Kidney (tissue), 14 donors: ENCODE data around the gene ZNRF3. TPM values are rescaled to one million over a fixed set of nuclear protein-coding genes. Genes with fewer than 3 reads are reported as not detected.

Experiments used
- DNase-seq, 5 donors: peaks; one replicate each; pipeline ENCODE4 v3.0.0-alpha.2; 2013 to 2020
- FAIRE-seq: peaks from 2 replicates; lab custom pipeline; 2012; peaks lifted over from hg19 to GRCh38; lab: Jason Lieb, UNC
- H3K27ac ChIP-seq, 2 donors: one replicate each; pipeline ENCODE4 v1.7.0; 2013; ENCODE audit warnings: low read depth in 2 of 2, low read length in 2 of 2, inconsistent platforms in 1 of 2
- H3K27me3 ChIP-seq: one replicate; pipeline ENCODE4 v1.7.1; 2013; ENCODE audit warnings: low read length, inconsistent platforms; ENCODE audit not compliant: control insufficient read depth, insufficient read depth
- H3K36me3 ChIP-seq, 3 donors: one replicate each; pipeline versions ENCODE4 v1.7.0 to v1.7.1; 2013; ENCODE audit warnings: low read length in 3 of 3, control low read depth in 1 of 3, inconsistent platforms in 1 of 3; ENCODE audit not compliant: insufficient read depth in 3 of 3, control insufficient read depth in 2 of 3
- H3K4me1 ChIP-seq, 3 donors: one replicate each; pipeline versions ENCODE4 v1.7.0 to v1.7.1; 2013; ENCODE audit warnings: low read length in 3 of 3, inconsistent platforms in 1 of 3, low read depth in 1 of 3; ENCODE audit not compliant: control insufficient read depth in 2 of 3, insufficient read depth in 2 of 3
- H3K4me3 ChIP-seq, 3 donors: one replicate each; pipeline versions ENCODE4 v1.7.0 to v1.8.1; 2013; ENCODE audit warnings: low read length in 3 of 3, control low read depth in 1 of 3, inconsistent platforms in 1 of 3
- H3K9ac ChIP-seq, 3 donors: one replicate each; pipeline versions ENCODE4 v1.7.0 to v1.7.1; 2013; ENCODE audit warnings: low read length in 3 of 3, control low read depth in 1 of 3, inconsistent platforms in 1 of 3
- H3K9me3 ChIP-seq, 3 donors: one replicate each; pipeline versions ENCODE4 v1.7.0 to v1.7.1; 2013; ENCODE audit warnings: low read length in 3 of 3, control low read depth in 1 of 3, inconsistent platforms in 1 of 3; ENCODE audit not compliant: control insufficient read depth in 2 of 3, insufficient read depth in 1 of 3
- intact Hi-C: fragments of 100-400 bp; cut with DNase I; formaldehyde crosslinking; loops from one replicate; pipeline ENCODE4 v1.11.1; 2022
- polyA plus RNA-seq: library from polyadenylated mRNA; stranded (reverse); fragments of 350-450 nt; fragmentation: Illumina TruSeq; extraction: RNeasy Lipid Tissue Mini Kit (QIAGEN cat#74804); gene quantifications from one replicate; pipeline ENCODE4 v1.2.3, GENCODE V29; 2014; ENCODE audit warnings: low read depth, low replicate concordance; ENCODE audit not compliant: insufficient read depth
- total RNA-seq: library from RNA; stranded (reverse); fragmentation: NEBNext Ultra II Directional; extraction: Animal tissue kit (Norgen Biotek cat#: 25700); gene quantifications from one replicate; pipeline ENCODE4 v1.2.1, GENCODE V29; 2021
- TF ChIP-seq, protein P1 (sequence below): IDR thresholded peaks from 3 replicates; pipeline ENCODE4 v1.5.1; 2012; ENCODE audit warnings: mild to moderate bottlenecking, moderate library complexity, borderline replicate concordance; ENCODE audit not compliant: insufficient read depth; ENCODE audit errors: extremely low read depth
- donor health status: control.
- donor health status: control.
- donor health status: control.
- donor health status: control.
- donor health status: control.
- donor health status: DM: yes; HTN: yes; CAD: no.
- donor health status: Normal renal cell carcinoma (clear cell type).

Gene ZNRF3
- total and polyA plus RNA-seq, 2 donors from 2014 or later = 6.8 to 24.4 TPM

DNA sequence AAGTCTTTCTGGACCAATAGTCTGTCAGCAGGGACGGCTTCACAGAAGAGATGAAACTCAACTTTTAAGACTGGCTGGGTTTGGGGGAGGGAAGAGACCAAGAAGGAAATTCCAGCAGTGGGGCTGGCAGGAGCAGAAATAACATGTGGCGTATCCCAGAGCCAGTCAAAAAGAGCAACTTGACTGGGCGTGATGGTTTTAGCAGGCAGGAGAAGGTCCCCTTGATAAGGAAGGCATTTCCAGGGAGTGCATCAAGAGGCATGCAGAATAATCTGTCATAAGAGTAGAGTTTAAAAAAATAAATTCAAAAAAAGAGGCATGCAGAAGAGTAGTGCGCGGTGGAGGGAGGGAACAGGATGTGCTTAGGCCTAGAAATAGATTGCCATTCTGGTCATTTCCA is 125.8 kb downstream of the ZNRF3 start:
- no peak for FAIRE-seq
- H3K27ac ChIP-seq = peak overlapping the region in 1 of 2 donors; percentile 32
- H3K27me3 ChIP-seq = no peaks in the 10 kb centered on the region
- H3K9me3 ChIP-seq = no peaks in the 10 kb centered on the region
- no peak for DNase-seq
- peaks cover 9 to 40% (median 26%) of the 10 kb centered on the region in 3 donors for H3K4me1 ChIP-seq
- intact Hi-C loops = no loop called here
- TF ChIP-seq, protein P1, sequence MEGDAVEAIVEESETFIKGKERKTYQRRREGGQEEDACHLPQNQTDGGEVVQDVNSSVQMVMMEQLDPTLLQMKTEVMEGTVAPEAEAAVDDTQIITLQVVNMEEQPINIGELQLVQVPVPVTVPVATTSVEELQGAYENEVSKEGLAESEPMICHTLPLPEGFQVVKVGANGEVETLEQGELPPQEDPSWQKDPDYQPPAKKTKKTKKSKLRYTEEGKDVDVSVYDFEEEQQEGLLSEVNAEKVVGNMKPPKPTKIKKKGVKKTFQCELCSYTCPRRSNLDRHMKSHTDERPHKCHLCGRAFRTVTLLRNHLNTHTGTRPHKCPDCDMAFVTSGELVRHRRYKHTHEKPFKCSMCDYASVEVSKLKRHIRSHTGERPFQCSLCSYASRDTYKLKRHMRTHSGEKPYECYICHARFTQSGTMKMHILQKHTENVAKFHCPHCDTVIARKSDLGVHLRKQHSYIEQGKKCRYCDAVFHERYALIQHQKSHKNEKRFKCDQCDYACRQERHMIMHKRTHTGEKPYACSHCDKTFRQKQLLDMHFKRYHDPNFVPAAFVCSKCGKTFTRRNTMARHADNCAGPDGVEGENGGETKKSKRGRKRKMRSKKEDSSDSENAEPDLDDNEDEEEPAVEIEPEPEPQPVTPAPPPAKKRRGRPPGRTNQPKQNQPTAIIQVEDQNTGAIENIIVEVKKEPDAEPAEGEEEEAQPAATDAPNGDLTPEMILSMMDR = no peak
- no peaks in the 10 kb centered on the region for H3K36me3 ChIP-seq
- H3K4me3 ChIP-seq = no peak overlapping the region
- no peak overlapping the region for H3K9ac ChIP-seq

DNA sequence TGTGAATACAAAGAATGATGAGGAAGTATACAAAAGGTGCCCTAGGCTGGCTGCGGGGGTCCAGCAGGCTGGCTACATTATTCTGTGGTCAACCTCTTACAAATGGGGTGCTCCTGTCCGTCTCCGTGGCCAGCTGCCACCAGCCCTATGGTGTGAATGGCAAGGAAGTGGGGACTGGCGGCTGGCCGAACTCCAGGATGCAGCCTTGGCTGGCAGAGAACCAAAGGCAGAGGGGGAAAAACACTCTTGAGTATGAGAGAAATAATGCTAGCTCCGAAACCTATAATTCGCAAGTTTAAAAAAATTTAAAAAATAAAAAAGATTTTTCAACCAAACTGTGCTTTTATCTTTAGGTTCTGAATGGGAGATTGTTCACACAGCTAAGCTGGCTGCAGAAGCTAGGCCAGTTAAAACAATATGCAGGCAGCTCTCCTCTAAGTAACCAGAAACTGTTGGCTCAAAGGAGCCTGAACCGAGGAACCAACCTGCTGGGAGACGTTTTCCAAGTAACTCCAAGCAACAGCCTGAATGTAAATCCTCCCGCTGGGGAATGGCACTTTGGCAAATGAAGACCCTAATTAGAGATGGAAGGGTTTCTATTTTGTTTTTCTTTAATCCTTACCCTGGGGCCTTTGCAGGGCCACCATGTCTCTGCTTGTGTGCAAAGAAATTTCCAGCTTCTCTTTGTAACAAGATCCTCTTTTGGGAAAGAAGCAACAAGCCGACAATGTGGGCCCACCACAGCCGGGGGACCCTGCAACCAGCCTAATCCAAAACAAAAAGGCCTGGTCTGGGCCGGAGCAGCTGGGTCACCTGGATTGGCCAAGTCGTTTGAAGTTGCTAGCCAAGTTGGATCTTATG is 128.1 kb downstream of the ZNRF3 start:
- Histone ChIP-seq H3K27ac (peak overlapping the region; percentile 33 to 54), H3K9ac (no peak overlapping the region), H3K4me3 (no peak overlapping the region), H3K9me3 (no peaks in the 10 kb centered on the region), H3K27me3 (no peaks in the 10 kb centered on the region), H3K36me3 (no peaks in the 10 kb centered on the region), H3K4me1 (peaks cover 8 to 36% (median 14%) of the 10 kb centered on the region in 3 donors)
- FAIRE-seq (no peak), DNase-seq (no peak)
- intact Hi-C loops = no loop called here
- TF ChIP-seq, protein P1 = no peak

DNA sequence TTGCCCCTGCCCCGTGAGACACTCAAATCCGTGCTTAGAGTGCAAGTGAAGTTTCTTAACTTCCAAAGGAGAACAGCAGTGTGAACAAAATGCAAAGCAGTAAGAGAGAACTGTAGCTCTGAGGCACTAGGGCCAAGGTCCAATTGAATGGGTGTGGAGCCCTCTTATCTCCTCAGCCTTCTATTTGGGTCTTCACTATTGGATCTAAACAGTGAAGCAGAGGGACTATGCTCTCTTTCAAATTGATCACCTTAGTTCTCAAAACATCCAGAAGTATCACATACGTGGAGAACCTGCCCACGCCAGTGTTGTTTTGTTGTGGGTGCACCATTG is 128.7 kb downstream of the ZNRF3 start:
- Histone ChIP-seq H3K4me3 (no peak overlapping the region), H3K27ac (peak overlapping the region in 1 of 2 donors; percentile 33), H3K9me3 (no peaks in the 10 kb centered on the region), H3K36me3 (no peaks in the 10 kb centered on the region), H3K4me1 (peaks cover 8 to 40% (median 17%) of the 10 kb centered on the region in 3 donors), H3K27me3 (no peaks in the 10 kb centered on the region), H3K9ac (no peak overlapping the region)
- TF ChIP-seq, protein P1 = no peak
- FAIRE-seq (no peak), DNase-seq (no peak)
- intact Hi-C loops = no loop called here

DNA sequence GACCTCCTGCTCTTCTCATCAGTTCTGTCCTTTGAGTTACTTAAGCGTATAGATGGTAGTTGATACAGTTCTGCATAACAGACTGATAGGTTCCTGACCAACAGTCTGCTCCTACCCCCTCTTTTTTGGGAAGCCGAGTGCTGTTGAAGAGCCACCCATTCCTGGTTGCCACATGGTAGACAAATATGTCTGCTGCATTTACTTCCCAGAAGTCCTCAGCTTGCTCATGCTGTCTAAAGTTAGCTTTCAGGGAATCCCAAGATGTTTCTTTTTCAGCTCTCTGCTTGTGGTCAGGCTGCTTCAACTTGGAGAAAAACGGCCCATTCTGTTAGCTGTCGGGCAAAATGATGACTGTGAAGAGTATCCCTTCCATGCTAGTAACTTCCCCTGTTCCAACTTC is 129.6 kb downstream of the ZNRF3 start:
- no peaks in the 10 kb centered on the region for H3K9me3 ChIP-seq
- no peaks in the 10 kb centered on the region for H3K27me3 ChIP-seq
- no peak overlapping the region for H3K4me3 ChIP-seq
- H3K4me1 ChIP-seq = peaks cover 8 to 49% (median 26%) of the 10 kb centered on the region in 3 donors
- H3K36me3 ChIP-seq = no peaks in the 10 kb centered on the region
- FAIRE-seq (no peak), DNase-seq (no peak)
- intact Hi-C loops = no loop called here
- H3K27ac ChIP-seq = no peak overlapping the region
- TF ChIP-seq, protein P1 = no peak
- no peak overlapping the region for H3K9ac ChIP-seq
